ENCODE data around the gene AADACL4.
"Not testable (repeated sequence)": the region's sequence is repeated elsewhere in the genome, so short reads cannot be mapped to it uniquely, and the experiment has no call there.

The AADACL4 gene

DNA sequence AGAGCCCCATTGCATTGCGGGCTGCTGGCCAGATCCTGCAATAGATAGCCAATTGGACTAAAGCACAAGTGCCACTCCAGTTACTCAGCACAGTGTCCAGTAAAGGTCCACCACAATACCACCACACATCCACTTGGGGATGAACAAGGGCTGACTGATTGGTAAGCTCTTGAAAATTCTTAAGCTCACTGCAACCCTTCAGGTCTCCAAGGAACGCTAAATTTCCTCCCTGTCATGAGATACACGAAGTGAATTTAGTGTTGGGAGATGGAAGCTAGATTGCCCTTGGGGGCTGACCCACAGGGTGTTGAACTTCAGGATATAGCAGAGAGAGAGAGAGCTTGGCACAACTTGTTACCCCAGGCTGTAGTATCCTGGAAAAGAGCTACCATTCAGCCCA, 62.2 kb downstream of the AADACL4 start:
- in situ Hi-C loops (cut with MboI; ENCODE audit: low sequenced_read_pairs) = no loop called here

DNA sequence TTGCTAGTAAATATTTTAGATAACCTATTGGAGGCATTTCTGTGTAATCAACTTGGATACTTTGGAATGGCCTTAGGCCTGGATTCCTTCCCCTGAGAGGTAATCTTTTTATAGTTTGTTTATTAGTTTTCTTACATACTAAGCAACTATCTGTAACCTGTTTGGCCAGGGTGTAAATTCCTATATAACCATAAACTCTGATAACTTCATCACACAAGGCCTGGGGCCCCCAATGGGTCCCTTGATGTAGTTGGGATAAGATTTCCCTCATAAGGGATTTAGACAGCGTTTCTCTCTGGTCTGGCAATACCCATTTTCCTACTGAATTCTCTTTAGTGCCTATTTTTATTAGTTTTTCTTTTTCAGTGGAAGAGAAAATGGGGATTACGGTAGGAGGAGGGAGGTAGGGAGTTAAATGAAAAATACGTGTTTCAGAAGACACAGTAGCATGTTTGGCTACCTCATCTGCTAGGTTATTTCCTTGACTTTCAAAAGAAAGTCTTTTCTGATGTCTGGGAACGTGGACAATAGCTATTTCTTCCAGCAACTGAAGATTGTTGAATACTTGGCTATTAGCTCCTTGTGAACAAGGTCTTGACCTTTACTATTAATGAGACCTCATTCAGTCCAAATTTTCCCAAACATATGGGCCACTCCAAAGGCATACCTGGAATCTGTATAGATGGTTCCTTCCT, 64.7 kb downstream of the AADACL4 start:
- in situ Hi-C loops (cut with MboI; ENCODE audit: low sequenced_read_pairs) = no loop called here

GRCh38 chr1:12709091-12709491, 65.2 kb downstream of the AADACL4 start:
- in situ Hi-C loops (cut with MboI; ENCODE audit: low sequenced_read_pairs) = no loop called here

- in situ Hi-C loops (cut with MboI; ENCODE audit: low sequenced_read_pairs) = no loop called here
These were observed 65.8 kb downstream of the AADACL4 start for GRCh38 chr1:12709696-12710095.

GRCh38 chr1:12711536-12711935, 67.7 kb downstream of the AADACL4 start:
- in situ Hi-C loops (cut with MboI; ENCODE audit: low sequenced_read_pairs) = no loop called here

DNA sequence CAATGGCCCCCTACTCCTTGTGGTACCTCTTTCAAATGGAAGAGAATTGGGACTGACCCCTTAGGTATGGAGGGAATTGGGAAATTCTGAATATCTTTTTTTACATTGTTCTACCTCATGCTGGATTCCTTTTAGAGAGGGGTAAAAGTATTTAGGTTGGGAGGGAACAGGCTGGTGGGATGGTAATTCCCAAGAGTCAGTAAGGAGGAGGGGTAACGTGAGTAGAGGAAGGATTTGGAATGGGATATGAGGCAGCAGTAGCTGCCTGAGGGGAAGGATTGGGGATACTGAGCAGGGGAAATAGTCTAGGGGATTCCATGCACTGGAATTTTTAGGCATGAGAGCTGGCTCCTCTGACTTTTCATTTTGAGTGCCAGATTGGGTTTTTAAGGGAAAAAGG, 68.2 kb downstream of the AADACL4 start:
- in situ Hi-C loops (cut with MboI; ENCODE audit: low sequenced_read_pairs) = no loop called here

DNA sequence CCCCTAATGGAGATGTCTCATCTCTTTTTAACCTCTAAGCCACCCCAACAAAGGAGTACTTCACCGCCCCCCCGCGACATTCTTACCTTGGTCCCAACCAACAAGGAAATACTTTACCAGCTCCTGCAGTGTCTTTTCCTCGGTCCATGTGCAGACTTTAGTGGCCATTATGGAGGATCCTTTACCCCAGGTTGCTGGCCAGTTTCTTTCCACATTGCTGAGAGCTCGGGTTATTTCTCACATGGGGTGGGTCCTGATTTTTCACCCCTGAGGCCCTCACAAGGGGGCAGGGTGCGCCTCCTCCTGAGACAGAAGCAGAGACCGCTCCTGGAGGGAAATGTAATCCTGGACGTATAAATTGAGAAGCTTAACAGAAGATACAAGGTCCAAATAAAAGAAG, 69.0 kb downstream of the AADACL4 start:
- in situ Hi-C loops (cut with MboI; ENCODE audit: low sequenced_read_pairs) = no loop called here

- in situ Hi-C loops (cut with MboI; ENCODE audit: low sequenced_read_pairs) = not testable (repeated sequence)
These were observed 69.8 kb downstream of the AADACL4 start for GRCh38 chr1:12713651-12714050.

- in situ Hi-C loops (cut with MboI; ENCODE audit: low sequenced_read_pairs) = no loop called here
These were observed 71.0 kb downstream of the AADACL4 start for GRCh38 chr1:12714710-12715475.

DNA sequence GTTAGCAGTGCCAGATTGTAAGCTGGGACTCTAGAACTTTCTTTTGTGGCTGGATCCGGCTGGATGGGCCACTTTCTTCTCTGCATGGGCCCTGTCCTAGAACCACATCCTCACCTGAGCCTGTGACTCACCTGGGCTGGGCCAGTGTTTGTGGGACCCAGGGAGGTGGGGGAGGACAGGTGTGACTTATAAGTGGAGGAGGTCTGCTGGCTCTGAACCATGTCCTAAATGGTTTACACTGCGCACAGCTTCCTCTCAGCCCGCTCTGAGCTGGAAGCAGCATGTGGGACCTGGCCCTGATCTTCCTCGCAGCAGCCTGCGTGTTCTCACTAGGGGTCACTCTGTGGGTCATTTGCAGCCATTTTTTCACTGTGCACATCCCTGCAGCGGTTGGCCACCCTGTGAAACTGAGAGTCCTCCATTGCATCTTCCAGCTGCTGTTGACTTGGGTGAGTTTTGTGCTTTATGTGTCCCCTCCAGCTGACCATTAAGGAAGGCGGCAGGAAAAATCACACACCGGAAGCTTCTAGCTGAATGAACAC, 72.1 kb downstream of the AADACL4 start, which contains the start of gene AADACL3:
Gene AADACL3, plus strand, starts transcription at position 215 of the 542 bp plus-strand sequence. Its CDS starts 67 bp downstream, at position 282.
- in situ Hi-C loops (cut with MboI; ENCODE audit: low sequenced_read_pairs) = no loop called here

All from hTERT RPE-1 (cell line).